Measurements from ENCODE around the gene SLC6A5. TPM values are rescaled to one million over a fixed set of nuclear protein-coding genes. Genes with fewer than 3 reads are reported as not detected.

The SLC6A5 gene
- total RNA-seq, 2 donors from 2014 or later, result not detected

DNA sequence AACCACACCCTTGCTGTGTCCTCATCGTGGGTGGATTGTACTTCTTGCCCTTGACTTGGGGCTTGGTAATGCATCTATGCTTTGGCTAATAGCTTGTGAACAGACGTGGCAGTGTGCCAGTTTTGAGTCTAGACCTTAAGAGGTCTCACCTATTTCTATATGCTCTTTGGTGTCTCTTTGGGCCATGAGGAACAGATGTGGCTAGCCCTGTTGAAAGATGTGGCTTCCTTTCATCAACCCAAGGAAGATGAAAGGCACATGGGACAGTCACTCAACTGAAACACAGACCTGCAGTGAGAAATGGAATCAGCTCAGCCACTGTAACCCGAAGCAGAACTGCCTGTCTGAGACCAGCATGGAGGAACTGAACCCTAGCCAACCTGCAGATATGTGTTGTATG lies 62.0 kb downstream of the SLC6A5 start:
- Histone ChIP-seq H3K4me3 (no peak overlapping the region), H3K36me3 (replicated peaks in 1 of 2; ENCODE audit: insufficient read depth in 1 of 2, low read depth in 2 of 2) (no peaks in the 10 kb centered on the region), H3K27ac (no peak overlapping the region), H3K4me1 (no peaks in the 10 kb centered on the region), H3K27me3 (no peaks in the 10 kb centered on the region), H3K9me3 (no peaks in the 10 kb centered on the region)
- intact Hi-C loops (cut with DNase I), result no loop called here
- TF ChIP-seq, protein P1, sequence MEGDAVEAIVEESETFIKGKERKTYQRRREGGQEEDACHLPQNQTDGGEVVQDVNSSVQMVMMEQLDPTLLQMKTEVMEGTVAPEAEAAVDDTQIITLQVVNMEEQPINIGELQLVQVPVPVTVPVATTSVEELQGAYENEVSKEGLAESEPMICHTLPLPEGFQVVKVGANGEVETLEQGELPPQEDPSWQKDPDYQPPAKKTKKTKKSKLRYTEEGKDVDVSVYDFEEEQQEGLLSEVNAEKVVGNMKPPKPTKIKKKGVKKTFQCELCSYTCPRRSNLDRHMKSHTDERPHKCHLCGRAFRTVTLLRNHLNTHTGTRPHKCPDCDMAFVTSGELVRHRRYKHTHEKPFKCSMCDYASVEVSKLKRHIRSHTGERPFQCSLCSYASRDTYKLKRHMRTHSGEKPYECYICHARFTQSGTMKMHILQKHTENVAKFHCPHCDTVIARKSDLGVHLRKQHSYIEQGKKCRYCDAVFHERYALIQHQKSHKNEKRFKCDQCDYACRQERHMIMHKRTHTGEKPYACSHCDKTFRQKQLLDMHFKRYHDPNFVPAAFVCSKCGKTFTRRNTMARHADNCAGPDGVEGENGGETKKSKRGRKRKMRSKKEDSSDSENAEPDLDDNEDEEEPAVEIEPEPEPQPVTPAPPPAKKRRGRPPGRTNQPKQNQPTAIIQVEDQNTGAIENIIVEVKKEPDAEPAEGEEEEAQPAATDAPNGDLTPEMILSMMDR (IDR thresholded peaks at IDR 0.05), result no peak
- TF ChIP-seq POLR2A (IDR thresholded peaks at IDR 0.05), result no peak
- no peak for ATAC-seq
- no peak for DNase-seq
- 42 to 49% methylated on average over 3 of the region's 3 CpGs for WGBS, 2 donors

DNA sequence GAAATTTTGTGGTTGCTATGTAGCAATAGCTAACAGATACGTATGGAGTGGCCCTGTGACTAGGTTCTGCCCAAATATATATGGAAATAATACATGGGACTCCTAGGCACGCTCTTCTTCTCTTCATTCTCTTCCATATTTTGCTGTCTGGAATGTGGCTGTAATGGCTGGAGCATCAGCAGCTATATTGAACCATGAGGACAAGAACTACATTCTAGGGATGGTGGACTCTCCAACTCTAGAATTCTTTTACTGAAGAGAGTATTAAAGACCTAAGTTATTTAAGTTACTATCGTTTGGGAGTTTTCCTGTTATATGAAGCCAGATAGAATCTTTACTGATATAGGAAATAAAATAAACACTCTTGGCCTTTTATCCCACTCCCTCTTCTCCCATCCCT lies 62.4 kb downstream of the SLC6A5 start:
- ATAC-seq, result no peak
- no peaks in the 10 kb centered on the region for H3K36me3 ChIP-seq (replicated peaks in 1 of 2; ENCODE audit: insufficient read depth in 1 of 2, low read depth in 2 of 2)
- no peak for DNase-seq
- no peak overlapping the region for H3K4me3 ChIP-seq
- 62 to 67% methylated on average over 3 of the region's 3 CpGs for WGBS, 2 donors
- TF ChIP-seq POLR2A (IDR thresholded peaks at IDR 0.05), result no peak
- TF ChIP-seq, protein P1 (IDR thresholded peaks at IDR 0.05), result no peak
- no peaks in the 10 kb centered on the region for H3K27me3 ChIP-seq
- no peak overlapping the region for H3K27ac ChIP-seq
- intact Hi-C loops (cut with DNase I), result no loop called here
- H3K9me3 ChIP-seq, result no peaks in the 10 kb centered on the region
- no peaks in the 10 kb centered on the region for H3K4me1 ChIP-seq

DNA sequence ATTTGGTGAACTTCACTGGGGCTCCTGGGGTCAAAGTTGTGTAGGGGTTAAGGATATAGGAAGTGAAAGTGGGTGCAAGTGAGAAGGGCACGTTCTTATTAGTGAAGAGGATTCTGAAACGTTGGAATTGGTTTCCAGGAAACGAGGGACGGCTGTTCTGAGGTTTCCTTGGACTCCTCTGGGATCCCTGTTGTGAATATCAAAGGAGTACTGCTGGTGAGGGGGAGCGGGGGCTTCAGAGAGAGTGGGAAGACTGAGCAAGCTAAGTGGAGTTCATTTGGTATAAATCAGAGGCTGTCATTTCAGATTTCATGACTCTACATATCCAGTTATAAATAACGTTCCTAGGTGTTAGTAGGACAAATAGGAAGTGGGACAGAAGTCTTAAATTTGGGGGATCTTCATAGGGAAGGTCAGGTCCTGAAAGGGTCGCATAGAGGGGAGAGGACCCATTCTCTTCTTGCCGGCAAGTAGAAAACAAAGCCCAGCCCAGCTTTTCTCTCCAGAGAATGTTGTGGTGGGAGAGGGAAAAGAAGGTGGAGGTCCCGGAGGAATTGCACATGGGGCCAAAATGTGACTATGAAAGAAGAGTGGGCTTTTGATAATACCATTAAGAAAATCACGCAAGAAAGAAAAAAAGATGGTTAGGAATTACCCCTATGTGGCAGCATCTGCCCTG lies 68.9 kb downstream of the SLC6A5 start:
- intact Hi-C loops (cut with DNase I), result no loop called here
- Histone ChIP-seq H3K27ac (no peak overlapping the region), H3K4me3 (no peak overlapping the region), H3K27me3 (peaks cover 0 to 15% of the 10 kb centered on the region in 2 donors), H3K9me3 (no peaks in the 10 kb centered on the region), H3K4me1 (peaks cover 19% of the 10 kb centered on the region), H3K36me3 (replicated peaks in 1 of 2; ENCODE audit: insufficient read depth in 1 of 2, low read depth in 2 of 2) (no peaks in the 10 kb centered on the region)
- no peak for ATAC-seq
- 6 to 9% methylated on average over 10 of the region's 10 CpGs for WGBS, 2 donors
- TF ChIP-seq, protein P1 (IDR thresholded peaks at IDR 0.05), result no peak
- TF ChIP-seq POLR2A (IDR thresholded peaks at IDR 0.05), result no peak
- DNase-seq, result no peak

DNA sequence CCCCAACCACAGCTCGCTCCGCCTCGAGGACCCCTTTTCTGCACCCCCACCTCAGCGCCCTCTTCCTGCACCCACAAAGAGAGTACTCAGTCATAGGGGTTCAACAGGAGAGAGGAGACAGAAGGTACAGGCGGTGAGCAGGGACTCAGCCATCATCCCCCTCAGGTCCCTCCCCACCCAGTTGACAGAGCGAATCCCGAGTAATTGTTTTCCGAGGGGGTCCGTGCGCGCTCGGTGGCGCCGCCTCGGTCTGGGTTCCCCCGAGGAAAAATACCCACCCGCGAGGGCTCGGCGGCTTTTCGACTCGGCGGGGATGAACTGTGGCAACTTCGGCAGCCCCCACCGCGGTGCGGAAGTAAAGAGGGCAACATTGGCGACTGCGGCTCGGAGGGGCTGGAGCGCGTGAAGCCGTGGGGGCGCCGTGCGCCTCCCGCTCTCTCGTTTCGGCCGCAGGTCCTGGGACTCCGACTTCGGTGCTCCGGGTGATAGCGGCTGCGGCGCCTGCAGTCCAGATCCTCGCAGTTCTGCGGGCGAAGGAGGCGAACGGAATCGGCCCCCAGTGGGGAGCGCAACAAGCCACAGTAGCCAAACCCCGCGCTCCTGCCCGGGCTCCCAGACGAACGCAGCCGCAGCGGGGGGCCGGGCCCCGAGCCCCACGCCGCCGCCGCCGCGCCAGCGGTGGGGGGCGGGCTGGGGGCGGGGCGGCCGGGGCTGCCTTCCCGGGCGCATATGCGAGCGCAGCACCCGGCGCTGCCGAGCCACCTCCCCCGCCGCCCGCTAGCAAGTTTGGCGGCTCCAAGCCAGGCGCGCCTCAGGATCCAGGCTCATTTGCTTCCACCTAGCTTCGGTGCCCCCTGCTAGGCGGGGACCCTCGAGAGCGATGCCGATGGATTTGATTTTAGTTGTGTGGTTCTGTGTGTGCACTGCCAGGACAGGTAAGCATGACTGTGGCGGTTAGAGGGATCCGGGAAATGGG lies 69.7 kb downstream of the SLC6A5 start, which contains the start of gene NELL1:
NELL1 (plus strand) TSS at position 743 of the 976 bp plus-strand sequence.
- H3K4me1 ChIP-seq, result peaks cover 19% of the 10 kb centered on the region
- WGBS, 2 donors, result 1 to 9% methylated on average over 4 to 57 of the region's 93 CpGs

More for the DNA sequence above, 69.7 kb downstream of the SLC6A5 start, which contains the start of gene NELL1:
- no peak within 1 kb of the TSS for H3K4me3 ChIP-seq
- TF ChIP-seq POLR2A (IDR thresholded peaks at IDR 0.05), result no peak
- TF ChIP-seq, protein P1 (IDR thresholded peaks at IDR 0.05), result no peak
- no peaks in the 10 kb centered on the region for H3K9me3 ChIP-seq
- H3K36me3 ChIP-seq (replicated peaks in 1 of 2; ENCODE audit: insufficient read depth in 1 of 2, low read depth in 2 of 2), result no peaks in the 10 kb centered on the region
- intact Hi-C loops (cut with DNase I), result no loop called here
- DNase-seq (peak in 1 of 4 donors; percentile 18), ATAC-seq (no peak)
- H3K27ac ChIP-seq, result no peak within 1 kb of the TSS
- peaks cover 0 to 15% of the 10 kb centered on the region in 2 donors for H3K27me3 ChIP-seq

Measured in body of pancreas (tissue), 4 donors.